ENCODE measurements around the gene KIFC1.

Gene KIFC1

DNA sequence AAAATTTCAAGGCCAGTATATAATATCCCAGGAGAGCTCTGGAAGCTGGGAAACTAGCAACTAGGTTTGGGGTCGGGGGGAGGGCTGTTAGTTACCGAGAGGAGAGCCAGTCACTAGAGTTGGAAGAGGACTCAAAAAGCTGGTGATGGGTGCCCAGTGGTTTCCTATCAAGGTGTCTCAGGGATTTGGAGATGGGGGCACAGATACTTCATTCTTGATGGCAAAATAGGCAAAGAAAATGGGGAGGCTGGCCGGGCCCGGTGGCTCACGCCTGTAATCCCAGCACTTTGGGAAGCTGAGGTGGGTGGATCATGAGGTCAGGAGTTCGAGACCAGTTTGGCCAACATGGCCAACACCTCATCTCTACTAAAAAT, 20.0 kb downstream of the KIFC1 start:
- DNase-seq = no peak

- no peak for DNase-seq
Measured at GRCh38 chr6:33412140-33413009, 20.8 kb downstream of the KIFC1 start.

DNA sequence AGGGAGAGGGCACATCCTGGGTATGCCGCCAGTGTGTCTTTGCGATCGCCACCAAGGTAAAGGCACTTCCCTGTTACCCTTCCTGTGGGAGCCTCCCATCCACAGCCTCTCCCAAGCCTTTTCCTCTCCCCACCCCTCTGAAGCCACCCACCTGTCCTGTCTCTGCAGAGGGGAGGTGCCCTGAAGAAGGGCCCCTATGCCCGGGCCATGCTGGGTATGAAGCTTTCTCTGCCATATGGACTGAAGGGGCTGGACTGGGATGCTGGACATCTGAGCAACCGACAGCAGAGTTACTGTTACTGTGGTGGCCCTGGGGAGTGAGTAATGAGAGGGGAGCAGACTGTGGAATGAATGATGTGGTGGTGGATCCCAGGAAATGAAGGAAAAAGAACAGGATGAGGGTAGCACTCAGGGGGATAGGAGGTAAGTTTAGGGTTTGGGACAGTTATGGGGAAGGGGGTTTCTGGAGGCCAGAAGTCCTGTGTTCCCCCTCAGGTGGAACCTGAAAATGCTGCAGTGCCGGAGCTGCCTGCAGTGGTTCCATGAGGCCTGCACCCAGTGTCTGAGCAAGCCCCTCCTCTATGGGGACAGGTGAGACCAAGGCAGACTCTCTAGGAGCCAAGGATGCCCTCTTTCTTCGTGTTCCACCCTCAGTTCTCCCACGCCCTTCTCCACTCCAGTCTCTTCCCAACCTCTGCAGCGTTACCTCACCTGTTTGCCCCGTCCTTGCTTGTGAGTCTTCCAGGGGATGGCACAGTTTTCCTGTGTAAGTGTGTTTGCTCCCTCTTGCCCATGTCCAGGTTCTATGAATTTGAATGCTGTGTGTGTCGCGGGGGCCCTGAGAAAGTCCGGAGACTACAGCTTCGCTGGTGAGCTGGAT, 21.9 kb downstream of the KIFC1 start:
- DNase-seq = no peak

DNA sequence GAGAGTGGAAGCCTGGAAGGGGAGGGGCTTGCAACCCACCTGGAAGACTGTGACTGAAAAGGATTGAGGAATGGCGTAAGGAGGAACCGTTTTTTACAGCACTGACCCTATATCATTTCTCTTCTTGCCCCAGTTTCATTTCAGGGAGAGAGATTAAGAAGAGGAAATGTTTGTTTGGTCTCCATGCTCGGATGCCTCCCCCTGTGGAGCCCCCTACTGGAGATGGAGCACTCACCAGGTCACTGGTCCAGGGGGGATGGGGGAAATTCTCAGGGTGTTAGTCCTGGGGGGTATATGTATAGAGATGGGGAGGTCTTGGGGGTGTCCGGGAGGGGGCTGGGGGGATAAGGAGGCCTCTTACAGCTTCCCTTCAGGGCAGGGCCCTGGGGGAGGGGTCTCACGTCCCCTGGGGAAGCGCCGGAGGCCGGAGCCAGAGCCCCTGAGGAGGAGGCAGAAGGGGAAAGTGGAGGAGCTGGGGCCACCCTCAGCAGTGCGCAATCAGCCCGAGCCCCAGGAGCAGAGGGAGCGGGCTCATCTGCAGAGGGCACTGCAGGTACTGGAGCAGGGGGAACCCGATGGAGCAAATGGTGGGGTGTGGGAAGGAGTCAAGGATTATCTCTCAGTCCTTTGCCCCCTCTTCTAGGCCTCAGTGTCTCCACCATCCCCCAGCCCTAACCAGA, 23.1 kb downstream of the KIFC1 start:
- no peak for DNase-seq

DNA sequence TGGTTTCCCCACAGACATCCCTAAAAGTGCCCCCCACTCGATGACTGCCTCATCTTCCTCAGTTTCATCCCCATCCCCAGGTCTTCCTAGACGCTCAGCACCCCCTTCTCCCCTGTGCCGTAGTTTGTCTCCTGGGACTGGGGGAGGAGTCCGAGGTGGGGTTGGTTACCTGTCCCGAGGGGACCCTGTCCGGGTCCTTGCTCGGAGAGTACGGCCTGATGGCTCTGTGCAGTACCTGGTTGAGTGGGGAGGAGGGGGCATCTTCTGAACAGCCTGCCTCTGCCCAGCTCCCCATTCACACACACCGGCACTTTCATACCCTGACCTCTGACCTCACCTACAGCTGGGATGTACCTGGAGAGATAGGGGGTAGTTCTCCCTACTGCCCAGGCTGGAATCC, 24.2 kb downstream of the KIFC1 start:
- no peak for DNase-seq

DNA sequence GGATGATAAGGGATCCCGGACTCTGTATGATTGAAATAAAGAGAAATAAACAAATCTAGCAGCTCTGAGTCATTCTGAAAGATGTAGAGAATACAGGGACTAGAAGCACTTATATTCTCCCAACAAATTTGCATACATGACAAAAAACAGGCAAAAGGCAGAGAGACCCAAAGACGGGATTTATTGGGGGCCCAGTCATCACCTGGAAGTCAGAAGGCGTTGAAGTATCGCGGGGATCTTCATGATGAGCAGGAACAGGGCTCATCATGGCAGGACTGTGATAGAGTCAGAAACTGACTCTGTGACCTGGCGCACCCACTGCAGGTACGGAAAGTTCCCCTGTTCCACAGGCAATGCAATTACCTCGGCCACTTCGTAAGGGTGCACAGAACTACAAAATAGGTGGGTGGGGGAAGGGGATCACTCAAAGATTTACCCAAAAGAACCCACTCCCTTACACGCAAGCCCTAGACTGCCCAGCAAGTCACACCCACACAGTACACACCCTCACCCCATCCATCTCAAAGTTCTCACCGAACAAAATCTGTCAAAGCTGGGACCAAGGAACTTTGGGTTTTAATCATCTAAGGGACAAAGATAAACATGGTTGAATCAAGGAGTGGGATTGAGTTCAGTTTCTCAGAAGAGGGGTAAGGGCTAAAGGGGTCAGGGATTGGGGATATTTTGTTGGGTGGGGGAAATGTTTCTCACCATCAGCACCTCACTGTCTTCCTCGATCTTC, 24.9 kb downstream of the KIFC1 start:
- DNase-seq = no peak

DNA sequence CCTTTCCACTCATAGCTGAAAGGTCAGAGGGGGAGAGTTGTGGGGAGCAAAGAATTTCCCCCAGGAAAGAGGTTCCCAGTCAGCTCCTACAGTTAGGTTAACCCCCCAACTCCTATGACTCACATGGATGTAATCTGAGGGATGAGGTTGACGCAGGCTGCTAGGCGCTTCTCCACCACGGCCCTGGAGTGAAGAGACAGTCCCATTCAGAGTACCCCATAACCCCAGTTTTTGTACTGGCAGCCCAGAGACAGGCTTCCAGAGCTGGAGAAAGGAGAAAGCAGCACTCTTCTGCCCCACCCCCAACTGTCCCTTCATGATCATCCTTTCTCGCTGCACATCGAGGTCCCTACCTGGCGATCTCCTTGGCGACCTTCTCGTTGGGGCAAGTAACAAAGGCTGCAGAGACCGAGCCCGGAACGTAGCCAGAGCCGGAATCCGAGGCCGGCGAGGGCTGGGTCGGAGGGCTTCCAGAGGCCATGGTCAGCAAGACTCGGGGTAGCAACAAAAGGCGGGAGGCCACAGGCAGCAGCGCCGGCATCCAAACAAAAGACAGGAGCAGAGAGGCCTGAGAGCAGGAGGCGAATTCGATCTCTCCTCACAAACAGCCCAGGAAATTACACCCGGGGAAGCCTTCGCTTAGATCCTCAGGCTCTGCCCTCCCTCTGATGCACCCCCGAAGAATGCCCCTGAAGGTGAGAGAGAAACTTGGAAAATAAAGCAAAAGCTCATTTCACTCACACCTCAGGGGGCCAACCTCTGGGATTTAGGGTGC, 25.7 kb downstream of the KIFC1 start:
- DNase-seq = no peak

DNA sequence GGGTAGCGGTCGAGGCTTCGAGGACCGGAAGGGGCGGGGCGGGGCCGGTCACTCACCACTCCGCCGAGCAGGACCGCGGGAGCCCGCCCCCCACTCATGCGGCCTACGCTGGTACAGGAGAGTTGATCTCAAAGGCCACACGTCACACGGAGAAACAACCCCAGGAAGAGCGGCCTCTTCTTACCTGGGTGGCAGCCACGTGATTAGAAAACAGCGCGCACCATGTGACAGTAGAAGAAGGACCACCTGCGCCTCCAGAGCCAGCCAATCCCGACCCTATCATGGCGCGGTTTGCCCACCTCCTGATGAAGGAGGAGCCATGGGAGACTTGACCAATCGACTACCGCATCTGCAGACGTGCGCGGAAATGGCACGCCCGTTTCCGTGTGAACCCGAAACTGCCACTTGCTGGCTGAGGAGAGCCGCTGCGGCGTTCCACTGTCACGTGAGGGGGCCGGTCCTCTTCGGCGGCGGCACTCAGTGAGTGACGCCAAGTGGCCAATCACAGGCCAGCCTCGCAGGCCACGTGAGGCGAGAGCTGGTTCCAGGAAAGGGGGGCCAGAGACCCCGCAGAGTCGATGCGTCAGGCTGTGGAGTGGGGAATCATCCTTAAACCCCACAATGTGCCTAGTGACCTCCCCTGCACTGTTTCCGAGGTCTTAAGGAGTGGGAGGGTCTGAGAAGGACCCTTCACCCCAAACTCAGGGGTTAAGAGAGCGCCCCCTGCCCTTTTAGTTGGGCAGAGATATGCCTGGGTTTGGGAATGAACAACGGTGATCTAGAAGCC, 26.5 kb downstream of the KIFC1 start, which contains the start of gene CUTA:
Gene CUTA, minus strand, starts transcription at position 205 of the 787 bp plus-strand sequence. Its CDS starts 107 bp downstream, at position 98.
- DNase-seq = peak; percentile 94 to 100 (median 99)

GRCh38 chr6:33418690-33419291, 27.2 kb downstream of the KIFC1 start:
- peak in 1 of 14 donors; percentile 60 for DNase-seq

GRCh38 chr6:33419580-33420490, 28.2 kb downstream of the KIFC1 start, which contains the start of gene SYNGAP1:
TSS of gene SYNGAP1 (plus strand) at chr6:33420065. CDS start at chr6:33420265, 200 bp downstream.
- DNase-seq = peak in 5 of 14 donors; percentile 9 to 61 (median 34)

GRCh38 chr6:33420491-33421343, 29.1 kb downstream of the KIFC1 start:
- peak in 1 of 14 donors; percentile 24 for DNase-seq

DNA sequence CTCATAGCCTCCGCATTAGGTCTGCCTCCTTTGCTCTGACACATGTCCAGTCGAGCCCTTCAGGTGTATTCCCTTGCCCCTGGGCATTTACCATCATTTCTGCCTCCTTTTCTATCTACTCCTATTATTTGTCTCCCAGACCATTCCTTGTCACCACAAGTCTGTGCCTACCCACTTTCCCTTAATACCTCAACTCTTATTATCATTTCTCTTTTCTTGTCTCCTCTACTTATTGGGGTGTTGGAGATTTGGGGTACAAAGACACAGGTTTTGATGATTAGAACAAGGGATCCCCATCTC, 29.7 kb downstream of the KIFC1 start:
- no peak for DNase-seq

GRCh38 chr6:33423777-33424176, 32.2 kb downstream of the KIFC1 start:
- DNase-seq = no peak

GRCh38 chr6:33424855-33425667, 33.4 kb downstream of the KIFC1 start:
- peak in 1 of 14 donors; percentile 54 for DNase-seq

DNA sequence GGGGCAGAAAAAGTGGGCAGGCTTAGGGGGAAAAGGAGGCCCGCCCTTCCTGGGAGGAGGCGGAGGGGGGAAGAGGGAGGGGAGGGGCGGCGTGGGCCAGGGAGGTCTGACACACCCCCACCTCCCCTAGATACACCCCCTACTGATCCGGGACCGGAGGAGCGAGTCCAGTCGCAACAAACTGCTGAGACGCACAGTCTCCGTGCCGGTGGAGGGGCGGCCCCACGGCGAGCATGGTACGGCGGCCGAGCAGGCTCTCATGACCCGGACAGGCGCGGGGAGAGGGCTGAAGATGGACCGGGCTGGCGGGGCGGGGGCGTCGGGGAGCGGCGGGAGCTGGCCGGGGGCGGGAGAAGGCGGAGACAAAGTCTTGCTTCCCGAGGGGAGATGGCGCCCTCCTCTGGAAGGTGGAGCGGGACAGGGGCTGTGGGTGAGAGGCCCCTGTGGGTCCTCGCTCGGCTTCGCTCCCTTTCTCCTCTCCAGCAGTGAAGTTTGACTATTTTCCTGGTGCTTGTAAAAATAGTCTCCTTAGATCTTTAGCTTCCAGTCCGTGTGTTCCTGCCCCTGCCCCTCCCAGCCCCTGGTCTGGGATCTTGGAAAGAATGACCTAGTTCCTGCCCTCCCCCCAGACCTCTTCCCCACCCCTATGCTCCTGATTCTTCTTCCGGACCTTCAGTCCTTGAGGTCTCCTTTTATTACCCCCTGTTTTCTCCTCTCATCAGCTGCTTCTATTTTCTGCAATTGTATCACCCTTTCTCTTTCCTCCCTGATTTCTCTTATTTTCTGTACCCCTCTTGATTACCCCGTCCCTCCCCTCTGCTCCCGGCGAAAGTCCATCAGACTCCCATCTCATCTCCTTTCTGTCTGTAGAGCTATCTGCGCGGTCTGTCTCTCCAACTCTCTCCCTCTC, 34.3 kb downstream of the KIFC1 start:
- peak; percentile 16 to 91 (median 77) for DNase-seq

Data from C1 segment of cervical spinal cord (tissue), 14 donors.